Measurements from ENCODE around the gene OR2A2. TPM values are rescaled to one million over a fixed set of nuclear protein-coding genes. Genes with fewer than 3 reads are reported as not detected.

Gene OR2A2
- total RNA-seq, result not detected in 2 replicates

GRCh38 chr7:144109283-144109682 lies at the start of gene OR2A2:
Gene OR2A2, plus strand, starts transcription at chr7:144109583. Its CDS starts 0 bp downstream, at chr7:144109583.

GRCh38 chr7:144069511-144069910 lies 39.9 kb upstream of the OR2A2 start, which contains the start of gene OR2A25:
Gene OR2A25, plus strand, starts transcription at chr7:144069811. Its CDS starts 4,409 bp downstream, at chr7:144074220.

GRCh38 chr7:144085978-144086377 lies 23.4 kb upstream of the OR2A2 start, which contains the start of gene OR2A12:
Gene OR2A12, plus strand, starts transcription at chr7:144086278. Its CDS starts 8,830 bp downstream, at chr7:144095108.

GRCh38 chr7:144122876-144123275 lies 13.5 kb downstream of the OR2A2 start, which contains the start of gene OR2A14:
Gene OR2A14, plus strand, starts transcription at chr7:144123176. Its CDS starts 5,937 bp downstream, at chr7:144129113.

Other genes starting within 250 kb of the OR2A2 start
- gene TCAF1, start 207.4 kb upstream of the OR2A2 start, total RNA-seq, result 37.4 and 43.4 TPM in 2 replicates
- gene OR2F2, start 174.3 kb upstream of the OR2A2 start, total RNA-seq, result not detected in 2 replicates
- not detected in 2 replicates for gene OR2F1, start 154.7 kb upstream of the OR2A2 start, total RNA-seq
- gene OR6B1, start 109.3 kb upstream of the OR2A2 start, total RNA-seq, result not detected in 2 replicates
- not detected in 2 replicates for gene OR2A5, start 60.6 kb upstream of the OR2A2 start, total RNA-seq
- not detected in 2 replicates for gene OR2A25, start 39.8 kb upstream of the OR2A2 start, total RNA-seq
- gene OR2A12, start 23.3 kb upstream of the OR2A2 start, total RNA-seq, result not detected in 2 replicates
- gene OR2A14, start 13.6 kb downstream of the OR2A2 start, total RNA-seq, result not detected in 2 replicates
- 0.09 TPM in 1 of 2 replicates, not detected in the other for gene CTAGE4, start 73.9 kb downstream of the OR2A2 start, total RNA-seq
- gene ARHGEF35, start 86.2 kb downstream of the OR2A2 start, total RNA-seq, result under 0.01 and 0.43 TPM in 2 replicates
- not detected in 2 replicates for gene OR2A42, start 130.0 kb downstream of the OR2A2 start, total RNA-seq
- not detected in 2 replicates for gene OR2A7, start 155.2 kb downstream of the OR2A2 start, total RNA-seq
- gene CTAGE8, start 159.7 kb downstream of the OR2A2 start, total RNA-seq, result not detected in 2 replicates
- gene OR2A1, start 202.8 kb downstream of the OR2A2 start, total RNA-seq, result under 0.01 TPM in 1 of 2 replicates, not detected in the other
- gene ARHGEF5, start 245.8 kb downstream of the OR2A2 start, total RNA-seq, result 0.11 and 0.34 TPM in 2 replicates